Right lobe of liver (tissue), 4 donors: Measurements from ENCODE around the gene CHST2.

Experiments
- CTCF ChIP-seq, 4 donors: fragments of 200-600 bp in 3 of 4; fragments of 450-650 bp in 1 of 4; IDR thresholded peaks; one replicate each; pipeline versions ENCODE4 v1.5.1 to v1.8.0; 2016 to 2022; ENCODE audit warnings: antibody characterized with exemption in 4 of 4, mild to moderate bottlenecking in 2 of 4
- POLR2A ChIP-seq: fragments of 450-650 bp; IDR thresholded peaks from one replicate; pipeline ENCODE4 v1.6.1; 2017; ENCODE audit warnings: antibody characterized with exemption, mild to moderate bottlenecking
- donor health status: DM: no; HTN: no; CAD: no.
- donor health status: DM: no; HTN: no; CAD: no.
- donor health status: DM: no; HTN: yes; CAD: no.

- TF ChIP-seq POLR2A (no peak), CTCF (IDR thresholded peaks at IDR 0.05) (no peak)
These were observed 28.1 kb downstream of the CHST2 start for GRCh38 chr3:143147707-143148106.
